K562 (cell line): Measurements from ENCODE around the gene C4orf50. TPM values are rescaled to one million over a fixed set of nuclear protein-coding genes. Genes with fewer than 3 reads are reported as not detected.

Experiments used
- ATAC-seq: fragments of 200-7000 bp; cut with Tn5 transposase; 3 replicates; pipeline ENCODE4 v1.9.1; 2020; ENCODE audit warnings: moderate library complexity
- BruUV-seq: library from RNA; stranded (reverse); fragments of 400-500 nt; replicated peaks from 2 replicates; lab custom pipeline; 2021; lab: Mats Ljungman, UMichigan
- CTCF ChIA-PET: fragments of 300-600 bp; formaldehyde crosslinking; extraction: SDS; loops from one replicate; lab custom pipeline; 2021; ENCODE audit warnings: low intra/inter-chr PET ratio; lab: Yijun Ruan, JAX
- POLR2A ChIA-PET: fragments of 300-600, 350-650 bp; sonication (Branson Sonifier 250); formaldehyde crosslinking; extraction: SDS; loops from one replicate; lab custom pipeline; 2021; ENCODE audit warnings: antibody characterized with exemption, inconsistent platforms; lab: Yijun Ruan, JAX
- DNase-seq, 4 experiments: peaks; one replicate each; pipeline versions ENCODE4 v3.0.0 to v3.0.0-alpha.2; 2011 to 2018; ENCODE audit warnings: low spot score in 3 of 4, mixed read lengths in 3 of 4; ENCODE audit errors: extremely low read depth in 1 of 4
- FAIRE-seq: peaks from 2 replicates; lab custom pipeline; 2011; peaks lifted over from hg19 to GRCh38; lab: Jason Lieb, UNC
- H2AFZ ChIP-seq: 2 replicates; pipeline ENCODE4 v1.6.0; 2011; ENCODE audit warnings: low read depth, low read length, control low read depth, inconsistent platforms
- H3K27ac ChIP-seq: fragments of 200-600 bp; 3 replicates; pipeline ENCODE4 v1.8.0; 2011; ENCODE audit warnings: low read depth, mild to moderate bottlenecking, control low read depth, inconsistent platforms, low read length, moderate library complexity, mixed read lengths; ENCODE audit errors: extremely low read depth
- H3K27me3 ChIP-seq, 2 experiments: fragments of 300-600 bp in 1 of 2; 2 replicates in 1 of 2; 3 replicates in 1 of 2; pipeline versions ENCODE4 v1.6.0 to v1.8.0; 2011; ENCODE audit warnings: inconsistent platforms in 2 of 2, low read length in 2 of 2, mild to moderate bottlenecking in 1 of 2, mixed read lengths in 1 of 2, moderate library complexity in 1 of 2; ENCODE audit not compliant: control insufficient read depth in 2 of 2, insufficient read depth in 2 of 2
- H3K36me3 ChIP-seq: fragments of 300-600 bp; 3 replicates; pipeline ENCODE4 v1.8.0; 2011; ENCODE audit warnings: mild to moderate bottlenecking, low read length, inconsistent platforms; ENCODE audit not compliant: control insufficient read depth, insufficient read depth
- H3K4me1 ChIP-seq, 2 experiments: fragments of 200-600 bp in 1 of 2; replicated peaks in 1 of 2; 2 replicates in 1 of 2; 3 replicates in 1 of 2; pipeline versions ENCODE4 v1.5.1 to v1.8.0; 2011; ENCODE audit warnings: inconsistent platforms in 2 of 2, low read length in 2 of 2, mild to moderate bottlenecking in 1 of 2, mixed read lengths in 1 of 2, moderate library complexity in 1 of 2; ENCODE audit not compliant: control insufficient read depth in 2 of 2, insufficient read depth in 2 of 2
- H3K4me2 ChIP-seq: 2 replicates; pipeline ENCODE4 v1.6.1; 2011; ENCODE audit warnings: low read length, control low read depth, inconsistent platforms, mixed read lengths; ENCODE audit not compliant: insufficient read depth
- H3K4me3 ChIP-seq: fragments of 200-600 bp; sonication (generic), shearing (Covaris generic); 2 replicates; pipeline ENCODE4 v1.5.1; 2016; ENCODE audit warnings: control low read depth, inconsistent platforms
- H3K79me2 ChIP-seq: fragments of 200-600 bp; 3 replicates; pipeline ENCODE4 v1.8.0; 2011; ENCODE audit warnings: low read length, inconsistent platforms; ENCODE audit not compliant: control insufficient read depth, insufficient read depth
- H3K9ac ChIP-seq, 2 experiments: 2 replicates each; pipeline versions ENCODE4 v1.6.0 to v1.6.1; 2011; ENCODE audit warnings: low read depth in 2 of 2, low read length in 2 of 2, control low read depth in 1 of 2, inconsistent platforms in 1 of 2, mild to moderate bottlenecking in 1 of 2, mixed read lengths in 1 of 2; ENCODE audit not compliant: insufficient read depth in 1 of 2
- H3K9me1 ChIP-seq: one replicate; pipeline ENCODE4 v1.6.0; 2011; ENCODE audit warnings: inconsistent platforms, mild to moderate bottlenecking, low read length, moderate library complexity; ENCODE audit not compliant: control insufficient read depth, insufficient read depth
- H3K9me3 ChIP-seq: replicated peaks from 2 replicates; pipeline ENCODE4 v1.5.1; 2011; ENCODE audit warnings: low read depth, low read length, inconsistent platforms; ENCODE audit not compliant: control insufficient read depth, insufficient read depth
- H4K20me1 ChIP-seq: replicated peaks from 2 replicates; pipeline ENCODE4 v1.6.1; 2011; ENCODE audit warnings: low read length, inconsistent platforms, mixed read lengths; ENCODE audit not compliant: control insufficient read depth, insufficient read depth
- ARID3B ChIP-seq: fragments of 250-450 bp; sonication (Bioruptor Pico); IDR thresholded peaks from 2 replicates; pipeline ENCODE4 v1.4.0; 2020; ENCODE audit warnings: borderline replicate concordance
- CHD4 ChIP-seq: fragments of 200-600 bp; sonication (generic); IDR thresholded peaks from 3 replicates; pipeline ENCODE4 v1.6.1; 2012; ENCODE audit warnings: low read depth, mild to moderate bottlenecking, mixed read lengths, low read length, inconsistent platforms; ENCODE audit not compliant: insufficient read depth, insufficient replicate concordance, poor library complexity, severe bottlenecking
- KDM2B ChIP-seq: fragments of 250-450 bp; sonication (Bioruptor Pico); IDR thresholded peaks from 2 replicates; pipeline ENCODE4 v1.8.0; 2021; ENCODE audit warnings: mild to moderate bottlenecking, moderate library complexity
- MEIS2 ChIP-seq: fragments of 450-650 bp; IDR thresholded peaks from 2 replicates; pipeline ENCODE4 v1.6.1; 2014; ENCODE audit warnings: mild to moderate bottlenecking; ENCODE audit not compliant: partially characterized antibody
- NFE2L1 ChIP-seq: fragments of 450-650 bp; IDR thresholded peaks from 2 replicates; pipeline ENCODE4 v1.6.1; 2016; ENCODE audit warnings: missing genetic modification characterization, low read depth, mild to moderate bottlenecking, missing compliant biosample characterization, moderate library complexity, borderline replicate concordance
- NFIC ChIP-seq: fragments of 450-650 bp; IDR thresholded peaks from 2 replicates; pipeline ENCODE4 v1.6.1; 2017; ENCODE audit warnings: mild to moderate bottlenecking, inconsistent platforms
- PHTF2 ChIP-seq: fragments of 250-450 bp; sonication (Bioruptor Pico); IDR thresholded peaks from 2 replicates; pipeline ENCODE4 v1.5.0; 2021; ENCODE audit warnings: mild to moderate bottlenecking
- PPARD ChIP-seq: fragments of 250-450 bp; sonication (Bioruptor Pico); IDR thresholded peaks from 2 replicates; pipeline ENCODE4 v1.8.0; 2022; ENCODE audit warnings: inconsistent platforms, mild to moderate bottlenecking, moderate library complexity
- PURB ChIP-seq: sonication (generic); formaldehyde crosslinking; IDR thresholded peaks from 2 replicates; pipeline ENCODE4 v1.9.0; 2021; ENCODE audit warnings: low read depth, mild to moderate bottlenecking, missing genetic modification reagents
- RBM34 ChIP-seq: fragments of 200-400 bp; formaldehyde crosslinking; IDR thresholded peaks from 2 replicates; pipeline ENCODE4 v1.6.1; 2018; ENCODE audit warnings: low read length, borderline replicate concordance; ENCODE audit not compliant: insufficient read depth
- SFPQ ChIP-seq: fragments of 200-400 bp; formaldehyde crosslinking; IDR thresholded peaks from 2 replicates; pipeline ENCODE4 v1.6.1; 2017; ENCODE audit warnings: mild to moderate bottlenecking, low read depth, low read length, moderate library complexity
- TAF7 ChIP-seq: fragments of 450-650 bp; IDR thresholded peaks from 2 replicates; pipeline ENCODE4 v1.6.1; 2016; ENCODE audit warnings: missing genetic modification characterization, missing compliant biosample characterization
- ZC3H4 ChIP-seq: sonication (generic); formaldehyde crosslinking; IDR thresholded peaks from 2 replicates; pipeline ENCODE4 v1.9.0; 2021; ENCODE audit warnings: missing genetic modification reagents, borderline replicate concordance
- ZFP36 ChIP-seq: fragments of 150-350 bp; IDR thresholded peaks from 2 replicates; pipeline ENCODE4 v1.6.1; 2018; ENCODE audit warnings: low read length, low read depth; ENCODE audit not compliant: partially characterized antibody
- ZNF174 ChIP-seq: fragments of 250-450 bp; sonication (Bioruptor Pico); IDR thresholded peaks from 2 replicates; pipeline ENCODE4 v1.4.0; 2020; ENCODE audit warnings: mild to moderate bottlenecking
- ZZZ3 ChIP-seq: fragments of 450-650 bp; IDR thresholded peaks from 2 replicates; pipeline ENCODE4 v1.6.1; 2016; ENCODE audit warnings: antibody characterized with exemption, mild to moderate bottlenecking, moderate library complexity
- WGBS: fragments of 100-300 bp; shearing (Covaris generic); methylation state at CpG from one replicate; pipeline ENCODE4 v1.1.6; 2016; ENCODE audit warnings: low coverage, mixed read lengths; ENCODE audit not compliant: insufficient coverage; ENCODE audit errors: missing lambda C conversion rate; 5-methylcytosine and 5-hydroxymethylcytosine counted together
- in situ Hi-C: fragments of 300-500 bp; cut with MboI; formaldehyde crosslinking; loops from 4 replicates; pipeline ENCODE4 v1.15.0; 2018; ENCODE audit warnings: inconsistent platforms, mixed read lengths
- intact Hi-C: fragments of 100-400 bp; cut with micrococcal nuclease; formaldehyde crosslinking; loops from 2 replicates; pipeline ENCODE4 v1.14.2; 2022
- polyA plus RNA-seq, 8 experiments: library from polyadenylated mRNA; depleted of rRNA in 4 of 8; stranded (reverse) in 5 of 8; unstranded in 3 of 8; fragments of >200 nt; fragmentation: Nextera tagmentation in 2 of 8; fragmentation: Illumina TruSeq in 1 of 8; extraction: Ambion mirVana in 2 of 8; extraction: Trizol in 1 of 8; gene quantifications; 2 replicates each; pipeline versions ENCODE4 v1.2.1 to v1.2.3, GENCODE V29; 2011 to 2014; ENCODE audit warnings: inconsistent platforms in 1 of 8, missing spikeins in 1 of 8
- total RNA-seq, 7 experiments: library from RNA; depleted of rRNA in 6 of 7; stranded (reverse); fragments of >200 nt in 6 of 7; fragmentation: Illumina TruSeq in 2 of 7; extraction: Trizol in 2 of 7; gene quantifications; 2 replicates each; pipeline versions ENCODE4 v1.2.1 to v1.2.3, GENCODE V29; 2011 to 2021; ENCODE audit warnings: low replicate concordance in 1 of 7

Gene C4orf50
- total and polyA plus RNA-seq, 9 of the 15 experiments (the other 6 are each of a cell fraction or from before 2014, with no cell fraction given): not detected

- intact Hi-C loops (no loop called here), in situ Hi-C loops (no loop called here)
- peaks cover 0 to 61% of the 10 kb centered on the region in 2 experiments; a peak in 4 of 5 replicates for H3K27me3 ChIP-seq
- H3K9ac ChIP-seq: no peak overlapping the region; a peak in 1 of 4 replicates
- peaks cover 6% of the 10 kb centered on the region; the same call in 1 of the 2 replicates for H4K20me1 ChIP-seq
- no peaks in the 10 kb centered on the region for H3K36me3 ChIP-seq
- 1% methylated on average over 15 of the region's 16 CpGs for WGBS
- no peak overlapping the region for H2AFZ ChIP-seq
- no peak for DNase-seq
- peaks cover 0 to 3% of the 10 kb centered on the region in 2 experiments; a peak in 1 of 5 replicates for H3K4me1 ChIP-seq
- H3K4me3 ChIP-seq: no peak overlapping the region
- ChIA-PET CTCF (no interaction called here), POLR2A (no interaction called here)
- H3K9me3 ChIP-seq: no peaks in the 10 kb centered on the region
- H3K9me1 ChIP-seq: no peaks in the 10 kb centered on the region
- FAIRE-seq: no peak
- BruUV-seq: no TSS peak
- no peak overlapping the region for H3K4me2 ChIP-seq
- peak; percentile 45; the same call in 2 of the 3 replicates for ATAC-seq
- no peak overlapping the region for H3K27ac ChIP-seq
- H3K79me2 ChIP-seq: no peaks in the 10 kb centered on the region
- no peak for TF ChIP-seq ZZZ3
- peak; percentile 68 for TF ChIP-seq MEIS2
- TF ChIP-seq SFPQ: no peak
- no peak for TF ChIP-seq KDM2B (CRISPR knock-in tag)
- TF ChIP-seq PHTF2 (CRISPR knock-in tag): no peak
- TF ChIP-seq ZFP36: peak; percentile 98
- TF ChIP-seq NFE2L1: no peak
- TF ChIP-seq PPARD (CRISPR knock-in tag): no peak
- no peak for TF ChIP-seq RBM34
- TF ChIP-seq NFIC: peak; percentile 33; the same call in 1 of the 2 replicates
- TF ChIP-seq ZC3H4 (CRISPR knock-in tag): no peak
- no peak for TF ChIP-seq ZNF174
- no peak for TF ChIP-seq TAF7 (tag)
- TF ChIP-seq PURB (CRISPR knock-in tag): no peak
- TF ChIP-seq CHD4: no peak
- TF ChIP-seq ARID3B (CRISPR knock-in tag): no peak
These were observed 61.8 kb downstream of the C4orf50 start for GRCh38 chr4:5956285-5957021.
